Neuronal stem cell (in vitro differentiated cells): ENCODE results near the gene CREB3L2.
"Not testable (repeated sequence)": the region's sequence is repeated elsewhere in the genome, so short reads cannot be mapped to it uniquely, and the experiment has no call there.

Source experiments
- DNase-seq: peaks from one replicate; pipeline ENCODE4 v3.0.0-alpha.2; 2013; ENCODE audit warnings: low spot score
- H2AFZ ChIP-seq: one replicate; pipeline ENCODE4 v1.6.1; 2013; ENCODE audit warnings: mild to moderate bottlenecking, low read length, inconsistent platforms
- H2AK5ac ChIP-seq: 2 replicates; pipeline ENCODE4 v1.6.1; 2013; ENCODE audit warnings: low read depth, mild to moderate bottlenecking, inconsistent platforms, low read length, moderate library complexity, mixed read lengths
- H2BK120ac ChIP-seq: 2 replicates; pipeline ENCODE4 v1.6.1; 2013; ENCODE audit warnings: low read depth, mild to moderate bottlenecking, inconsistent platforms, low read length, moderate library complexity, mixed read lengths
- H2BK12ac ChIP-seq: one replicate; pipeline ENCODE4 v1.6.1; 2013; ENCODE audit warnings: low read length, inconsistent platforms
- H2BK15ac ChIP-seq: 2 replicates; pipeline ENCODE4 v1.6.1; 2013; ENCODE audit warnings: mild to moderate bottlenecking, low read length, inconsistent platforms, mixed read lengths
- H2BK5ac ChIP-seq: one replicate; pipeline ENCODE4 v1.6.1; 2013; ENCODE audit warnings: inconsistent platforms, mild to moderate bottlenecking, low read length, moderate library complexity
- H3K14ac ChIP-seq: one replicate; pipeline ENCODE4 v1.6.1; 2013; ENCODE audit warnings: low read length, inconsistent platforms
- H3K18ac ChIP-seq: 2 replicates; pipeline ENCODE4 v1.6.1; 2013; ENCODE audit warnings: low read length, inconsistent platforms
- H3K23ac ChIP-seq: 2 replicates; pipeline ENCODE4 v1.6.1; 2013; ENCODE audit warnings: low read depth, mild to moderate bottlenecking, mixed read lengths, low read length, inconsistent platforms; ENCODE audit not compliant: poor library complexity
- H3K27ac ChIP-seq: replicated peaks from 3 replicates; pipeline ENCODE4 v1.5.1; 2013; ENCODE audit warnings: low read length, inconsistent platforms
- H3K27me3 ChIP-seq, 3 experiments: 2 replicates each; pipeline ENCODE4 v1.6.1; 2013; ENCODE audit warnings: low read length in 3 of 3, mild to moderate bottlenecking in 2 of 3, inconsistent platforms in 1 of 3, low read depth in 1 of 3, mixed read lengths in 1 of 3, moderate library complexity in 1 of 3; ENCODE audit not compliant: control insufficient read depth in 3 of 3, insufficient read depth in 3 of 3
- H3K36me3 ChIP-seq, 2 donors: replicated peaks in 1 of 2; 2 replicates each; pipeline ENCODE4 v1.6.1; 2013; ENCODE audit warnings: low read length in 2 of 2; ENCODE audit not compliant: control insufficient read depth in 2 of 2, insufficient read depth in 2 of 2
- H3K4ac ChIP-seq: 2 replicates; pipeline ENCODE4 v1.6.1; 2013; ENCODE audit warnings: inconsistent platforms, mild to moderate bottlenecking, low read length, moderate library complexity
- H3K4me1 ChIP-seq, 2 donors: 1 replicate in 1 of 2; 2 replicates in 1 of 2; pipeline ENCODE4 v1.6.1; 2013; ENCODE audit warnings: low read length in 2 of 2, low read depth in 1 of 2; ENCODE audit not compliant: control insufficient read depth in 2 of 2, insufficient read depth in 1 of 2
- H3K4me2 ChIP-seq: one replicate; pipeline ENCODE4 v1.6.1; 2013; ENCODE audit warnings: mild to moderate bottlenecking, low read length, inconsistent platforms; ENCODE audit not compliant: insufficient read depth, poor library complexity, severe bottlenecking
- H3K4me3 ChIP-seq, 2 donors: 2 replicates each; pipeline ENCODE4 v1.5.1; 2013; ENCODE audit warnings: low read length in 2 of 2, mild to moderate bottlenecking in 2 of 2, inconsistent platforms in 1 of 2, moderate library complexity in 1 of 2
- H3K79me1 ChIP-seq: one replicate; pipeline ENCODE4 v1.6.1; 2013; ENCODE audit warnings: low read depth, mild to moderate bottlenecking, inconsistent platforms, low read length, moderate library complexity
- H3K9ac ChIP-seq: one replicate; pipeline ENCODE4 v1.6.1; 2013; ENCODE audit warnings: mild to moderate bottlenecking, low read depth, low read length, inconsistent platforms; ENCODE audit not compliant: poor library complexity
- H3K9me3 ChIP-seq, 2 donors: replicated peaks in 1 of 2; 2 replicates each; pipeline versions ENCODE3 to v1.6.1; 2013; ENCODE audit warnings: low read length in 2 of 2, mild to moderate bottlenecking in 2 of 2, inconsistent platforms in 1 of 2, low read depth in 1 of 2, mixed read lengths in 1 of 2, moderate library complexity in 1 of 2; ENCODE audit not compliant: control insufficient read depth in 2 of 2, insufficient read depth in 1 of 2
- H4K8ac ChIP-seq: one replicate; pipeline ENCODE4 v1.6.1; 2013; ENCODE audit warnings: low read depth, mild to moderate bottlenecking, inconsistent platforms, low read length, moderate library complexity
- H4K91ac ChIP-seq: one replicate; pipeline ENCODE4 v1.6.1; 2013; ENCODE audit warnings: low read length, low read depth, mild to moderate bottlenecking, inconsistent platforms; ENCODE audit not compliant: poor library complexity
- WGBS, 2 donors: extraction: QIAGEN DNeasy Blood & Tissue Kit; methylation state at CpG; one replicate each; pipeline ENCODE4 v1.1.7; 2013; ENCODE audit warnings: missing lambda C conversion rate in 2 of 2, mixed read lengths in 1 of 2; ENCODE audit not compliant: insufficient read length in 2 of 2, insufficient replicate concordance in 1 of 2; ENCODE audit errors: extremely low coverage in 2 of 2; 5-methylcytosine and 5-hydroxymethylcytosine counted together

Gene CREB3L2

DNA sequence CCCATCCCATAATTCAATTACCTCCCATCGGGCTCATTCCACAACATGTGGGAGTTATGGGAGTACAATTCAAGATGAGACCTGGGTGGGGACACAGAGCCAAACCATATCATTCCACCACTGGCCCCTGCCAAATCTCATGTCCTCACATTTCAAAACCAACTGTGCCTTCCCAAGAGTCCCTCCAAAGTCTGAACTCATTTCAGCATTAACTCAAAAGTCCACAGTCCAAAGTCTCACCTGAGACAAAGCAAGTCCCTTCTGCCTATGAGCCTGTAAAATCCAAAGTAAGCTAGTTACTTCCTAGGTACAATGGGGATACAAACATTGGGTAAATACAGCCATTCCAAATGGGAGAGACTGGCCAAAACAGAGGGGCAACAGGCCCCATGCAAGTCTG is 170.3 kb downstream of the CREB3L2 start:
- not testable (repeated sequence) for H3K18ac ChIP-seq, H3K4me1 ChIP-seq, H2BK12ac ChIP-seq, H3K79me1 ChIP-seq, H3K4me2 ChIP-seq, H3K14ac ChIP-seq, H3K27me3 ChIP-seq, H2AFZ ChIP-seq, H3K4ac ChIP-seq, H3K27ac ChIP-seq, H4K91ac ChIP-seq, H3K23ac ChIP-seq, H3K36me3 ChIP-seq, H2BK5ac ChIP-seq, DNase-seq, H2AK5ac ChIP-seq, H3K4me3 ChIP-seq, H2BK120ac ChIP-seq, H3K9ac ChIP-seq, H2BK15ac ChIP-seq, H4K8ac ChIP-seq
- WGBS, 2 donors, result no CpG with 5 or more reads among the region's 1 CpG
- peaks cover 10 to 12% of the 10 kb centered on the region in 2 donors for H3K9me3 ChIP-seq

DNA sequence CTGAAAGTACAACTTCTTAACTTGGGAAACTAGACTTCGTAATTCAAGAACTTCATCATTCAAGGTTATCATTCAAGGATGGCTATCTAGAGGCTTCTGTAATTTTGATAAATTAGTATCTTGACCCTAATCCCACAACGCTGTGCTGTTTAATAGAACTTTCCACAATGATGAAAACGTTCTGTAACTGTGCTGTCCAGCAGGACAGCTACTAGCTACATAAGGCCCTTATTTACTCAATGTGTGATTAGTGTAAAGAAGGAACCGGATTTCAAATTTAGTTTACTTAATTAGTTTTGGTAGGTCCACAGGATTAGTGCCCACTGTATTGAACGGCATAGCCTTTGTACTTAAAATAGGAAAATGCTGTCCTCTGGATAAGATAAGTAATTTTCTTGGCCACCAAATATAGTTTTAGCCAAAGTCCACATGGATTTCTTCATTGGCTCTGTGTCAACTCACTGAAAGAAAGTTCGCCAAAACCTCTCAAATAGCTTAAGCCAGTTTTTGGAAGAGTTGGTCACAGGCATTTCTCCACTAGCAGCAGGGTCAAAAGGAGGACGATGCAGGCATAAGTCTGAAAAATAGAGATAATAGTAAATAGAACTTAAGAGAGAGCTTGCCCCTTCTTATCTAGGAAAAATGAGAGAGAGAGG is 172.4 kb downstream of the CREB3L2 start:
- H2BK5ac ChIP-seq, result no peak overlapping the region
- peaks cover 0 to 3% of the 10 kb centered on the region in 2 donors for H3K36me3 ChIP-seq
- H3K27ac ChIP-seq, result no peak overlapping the region
- no peak overlapping the region for H3K23ac ChIP-seq
- H2BK120ac ChIP-seq, result no peak overlapping the region
- H3K79me1 ChIP-seq, result no peaks in the 10 kb centered on the region
- H2BK15ac ChIP-seq, result no peak overlapping the region
- no peak overlapping the region for H3K14ac ChIP-seq
- WGBS, 2 donors, result no CpG with 5 or more reads among the region's 7 CpGs
- no peak overlapping the region for H2BK12ac ChIP-seq
- H3K18ac ChIP-seq, result no peak overlapping the region
- H3K4ac ChIP-seq, result no peak overlapping the region
- H2AK5ac ChIP-seq, result no peak overlapping the region
- DNase-seq, result no peak
- H3K9ac ChIP-seq, result no peak overlapping the region
- no peaks in the 10 kb centered on the region for H3K27me3 ChIP-seq
- H3K9me3 ChIP-seq, result peaks cover 10 to 12% of the 10 kb centered on the region in 2 donors
- H4K91ac ChIP-seq, result no peak overlapping the region
- H2AFZ ChIP-seq, result no peak overlapping the region
- H3K4me1 ChIP-seq, result peaks cover 0 to 2% of the 10 kb centered on the region in 2 donors
- no peak overlapping the region for H4K8ac ChIP-seq
- H3K4me2 ChIP-seq, result no peak overlapping the region
- H3K4me3 ChIP-seq, result no peak overlapping the region

DNA sequence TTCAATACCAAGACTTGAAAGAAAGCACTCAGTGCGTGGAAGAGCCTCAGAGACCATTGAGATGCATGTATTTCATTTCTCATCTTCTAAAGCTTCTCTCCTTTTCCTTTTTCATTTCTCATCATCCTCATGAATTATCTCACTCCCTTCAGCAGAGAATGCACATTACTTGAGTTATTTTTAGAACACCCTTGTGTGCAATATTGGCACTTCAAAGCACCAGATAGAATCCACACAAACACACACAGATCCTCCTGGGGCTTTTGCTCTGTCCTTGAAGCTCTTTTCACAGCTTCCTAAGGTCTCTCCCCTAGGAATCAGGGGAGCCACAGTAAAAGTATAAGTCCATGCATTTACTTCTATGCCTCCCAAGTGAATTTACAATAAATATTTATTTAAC is 173.4 kb downstream of the CREB3L2 start:
- Histone ChIP-seq H3K9me3 (peaks cover 7 to 8% of the 10 kb centered on the region in 2 donors), H3K4me3 (no peak overlapping the region), H2BK120ac (no peak overlapping the region), H3K9ac (no peak overlapping the region), H4K91ac (no peak overlapping the region), H3K27me3 (no peaks in the 10 kb centered on the region), H3K4me2 (no peak overlapping the region), H3K79me1 (no peaks in the 10 kb centered on the region), H3K27ac (no peak overlapping the region), H3K23ac (no peak overlapping the region), H2AK5ac (no peak overlapping the region), H3K36me3 (peaks cover 0 to under 1% of the 10 kb centered on the region in 2 donors), H3K14ac (no peak overlapping the region), H2BK15ac (no peak overlapping the region), H2BK12ac (no peak overlapping the region), H2BK5ac (no peak overlapping the region), H3K4ac (no peak overlapping the region), H3K4me1 (peaks cover 0 to 2% of the 10 kb centered on the region in 2 donors), H2AFZ (no peak overlapping the region), H4K8ac (no peak overlapping the region), H3K18ac (no peak overlapping the region)
- no peak for DNase-seq
- no CpG with 5 or more reads among the region's 1 CpG for WGBS, 2 donors

DNA sequence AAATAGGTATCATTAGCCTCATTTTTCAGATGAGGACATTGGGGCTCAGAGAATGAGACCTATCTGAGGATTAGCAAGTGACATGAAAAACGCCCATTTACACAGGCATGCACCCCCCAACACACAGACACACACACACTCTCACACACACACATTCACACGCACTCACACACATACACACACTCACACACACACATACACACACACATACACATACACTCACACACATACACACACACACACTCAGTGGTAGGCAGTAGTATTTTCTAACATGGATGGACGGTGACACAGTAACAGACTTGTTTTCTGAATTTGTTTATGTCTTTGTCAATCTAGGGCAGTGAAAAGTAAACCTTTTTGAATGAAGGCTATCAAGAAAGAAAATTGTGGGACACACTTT is 176.4 kb downstream of the CREB3L2 start:
- Histone ChIP-seq H2AK5ac (no peak overlapping the region), H3K14ac (no peak overlapping the region), H3K4me3 (peak overlapping the region in 1 of 2 donors; percentile 72), H3K27me3 (no peaks in the 10 kb centered on the region), H2BK120ac (no peak overlapping the region), H2BK15ac (no peak overlapping the region), H3K4me1 (peaks cover 4 to 14% of the 10 kb centered on the region in 2 donors), H3K79me1 (no peaks in the 10 kb centered on the region), H3K9me3 (no peaks in the 10 kb centered on the region), H3K36me3 (no peaks in the 10 kb centered on the region), H2BK12ac (no peak overlapping the region), H2AFZ (no peak overlapping the region), H3K18ac (no peak overlapping the region), H3K4me2 (no peak overlapping the region), H3K9ac (no peak overlapping the region), H4K8ac (no peak overlapping the region), H3K27ac (no peak overlapping the region), H4K91ac (no peak overlapping the region), H3K4ac (no peak overlapping the region), H3K23ac (no peak overlapping the region), H2BK5ac (no peak overlapping the region)
- WGBS, 2 donors, result 100% methylated on average over 1 of the region's 3 CpGs; no CpG with 5 or more reads in 1 of the 2 donors
- no peak for DNase-seq
